Motor neuron (in vitro differentiated cells): ENCODE measurements around the gene LYPD4. TPM values are rescaled to one million over a fixed set of nuclear protein-coding genes. Genes with fewer than 3 reads are reported as not detected.

ENCODE experiments used
- ATAC-seq, 8 experiments: fragments of 200-7000 bp; cut with Tn5 transposase; replicated peaks in 6 of 8; 2 replicates each; pipeline ENCODE4 v1.8.0; 2021; ENCODE audit warnings: mild to moderate bottlenecking in 8 of 8, moderate library complexity in 8 of 8
- H3K27ac ChIP-seq, 2 donors: fragments of 250-450 bp; sonication (Bioruptor Pico); 2 replicates each; pipeline ENCODE4 v1.9.0; 2021; ENCODE audit warnings: antibody characterized with exemption in 2 of 2, mild to moderate bottlenecking in 2 of 2, moderate library complexity in 1 of 2
- H3K4me1 ChIP-seq, 2 donors: fragments of 250-450 bp; sonication (Bioruptor Pico); replicated peaks in 1 of 2; 2 replicates each; pipeline ENCODE4 v1.6.1; 2021; ENCODE audit warnings: antibody characterized with exemption in 2 of 2, mild to moderate bottlenecking in 2 of 2, moderate library complexity in 1 of 2
- H3K4me3 ChIP-seq, 5 donors: fragments of 250-450 bp; sonication (Bioruptor Pico); 2 replicates each; pipeline ENCODE4 v1.9.0; 2021; ENCODE audit warnings: antibody characterized with exemption in 5 of 5, mild to moderate bottlenecking in 5 of 5, moderate library complexity in 4 of 5
- WGBS, 10 experiments: fragments of 450-650 bp; shearing (Covaris generic); methylation state at CpG; one replicate each; pipeline ENCODE4 v1.0.0; 2022; 5-methylcytosine and 5-hydroxymethylcytosine counted together
- in situ Hi-C, 9 experiments: fragments of 400-800 bp; cut with MboI; loops; one replicate each; pipeline ENCODE4 v1.15.0; 2021; ENCODE audit warnings: low sequenced_read_pairs in 9 of 9, low pct_unique_long_range_greater_than_20kb in 2 of 9; ENCODE audit not compliant: unreplicated experiment in 9 of 9
- total RNA-seq, 8 experiments: library from RNA; unstranded; fragments of 300-600 nt; gene quantifications; 2 replicates each; pipeline versions ENCODE4 v1.2.3 to v1.2.4, GENCODE V29; 2022

LYPD4 gene
- total RNA-seq, 8 experiments from 2014 or later: 0.14 to 0.43 (median 0.25) TPM; not detected in 3

- WGBS, 10 experiments: 20 to 83% (median 40%) methylated on average over 1 to 4 of the region's 7 CpGs; no CpG with 5 or more reads in 1 of the 10 experiments
- in situ Hi-C loops: no loop called here
- ATAC-seq: no peak
- Histone ChIP-seq H3K4me1 (no peaks in the 10 kb centered on the region), H3K4me3 (no peak overlapping the region), H3K27ac (no peak overlapping the region)
Measured at GRCh38 chr19:41843371-41843770, 1.1 kb downstream of the LYPD4 start.

- no peak overlapping the region for H3K27ac ChIP-seq
- WGBS, 10 experiments: 0 to 100% (median 11%) methylated on average over 1 to 2 of the region's 2 CpGs; no CpG with 5 or more reads in 4 of the 10 experiments
- H3K4me3 ChIP-seq: no peak overlapping the region
- in situ Hi-C loops: no loop called here
- no peaks in the 10 kb centered on the region for H3K4me1 ChIP-seq
- no peak for ATAC-seq
Measured at GRCh38 chr19:41839211-41839610, 5.3 kb downstream of the LYPD4 start.

GRCh38 chr19:41837981-41838708 lies 6.3 kb downstream of the LYPD4 start:
- WGBS, 10 experiments: 10 to 66% (median 50%) methylated on average over 2 to 7 of the region's 13 CpGs; no CpG with 5 or more reads in 4 of the 10 experiments
- Histone ChIP-seq H3K4me1 (no peaks in the 10 kb centered on the region), H3K27ac (no peak overlapping the region), H3K4me3 (no peak overlapping the region)
- ATAC-seq: no peak
- in situ Hi-C loops: no loop called here

GRCh38 chr19:41821003-41821735 lies 23.3 kb downstream of the LYPD4 start:
- in situ Hi-C loops: no loop called here
- WGBS, 10 experiments: 6 to 52% (median 35%) methylated on average over 3 to 11 of the region's 12 CpGs
- no peak overlapping the region for H3K27ac ChIP-seq
- H3K4me1 ChIP-seq: no peaks in the 10 kb centered on the region
- no peak overlapping the region for H3K4me3 ChIP-seq
- peak in 4 of 8 experiments; percentile 52 to 86 (median 76) for ATAC-seq

GRCh38 chr19:41816761-41817160 lies 27.7 kb downstream of the LYPD4 start:
- in situ Hi-C loops: no loop called here
- no peaks in the 10 kb centered on the region for H3K4me1 ChIP-seq
- no peak overlapping the region for H3K27ac ChIP-seq
- H3K4me3 ChIP-seq: no peak overlapping the region
- ATAC-seq: no peak
- WGBS, 10 experiments: 25 to 84% (median 64%) methylated on average over 1 to 2 of the region's 2 CpGs; no CpG with 5 or more reads in 2 of the 10 experiments

GRCh38 chr19:41815301-41815700 lies 29.2 kb downstream of the LYPD4 start:
- no peak for ATAC-seq
- 0 to 67% (median 21%) methylated on average over 1 to 4 of the region's 4 CpGs; no CpG with 5 or more reads in 1 of the 10 experiments for WGBS, 10 experiments
- in situ Hi-C loops: no loop called here
- Histone ChIP-seq H3K4me1 (no peaks in the 10 kb centered on the region), H3K27ac (no peak overlapping the region), H3K4me3 (no peak overlapping the region)

GRCh38 chr19:41813911-41814310 lies 30.6 kb downstream of the LYPD4 start:
- 0 to 20% (median 3%) methylated on average over 1 to 3 of the region's 4 CpGs; no CpG with 5 or more reads in 6 of the 10 experiments for WGBS, 10 experiments
- H3K4me3 ChIP-seq: no peak overlapping the region
- ATAC-seq: no peak
- no peaks in the 10 kb centered on the region for H3K4me1 ChIP-seq
- in situ Hi-C loops: no loop called here
- no peak overlapping the region for H3K27ac ChIP-seq

GRCh38 chr19:41811981-41812380 lies 32.5 kb downstream of the LYPD4 start:
- no peak overlapping the region for H3K27ac ChIP-seq
- WGBS, 10 experiments: 0 to 14% (median 10%) methylated on average over 1 to 2 of the region's 3 CpGs; no CpG with 5 or more reads in 7 of the 10 experiments
- H3K4me3 ChIP-seq: no peak overlapping the region
- in situ Hi-C loops: no loop called here
- H3K4me1 ChIP-seq: no peaks in the 10 kb centered on the region
- ATAC-seq: no peak

GRCh38 chr19:41811036-41811435 lies 33.4 kb downstream of the LYPD4 start:
- 20 to 60% methylated on average over 1 to 2 of the region's 3 CpGs; no CpG with 5 or more reads in 8 of the 10 experiments for WGBS, 10 experiments
- H3K27ac ChIP-seq: no peak overlapping the region
- ATAC-seq: no peak

GRCh38 chr19:41810301-41810700 lies 34.2 kb downstream of the LYPD4 start:
- no peak overlapping the region for H3K4me3 ChIP-seq
- no peaks in the 10 kb centered on the region for H3K4me1 ChIP-seq
- WGBS, 10 experiments: 0 to 20% methylated on average over 1 of the region's 4 CpGs; no CpG with 5 or more reads in 8 of the 10 experiments
- in situ Hi-C loops: no loop called here
- no peak overlapping the region for H3K27ac ChIP-seq
- ATAC-seq: no peak

More at GRCh38 chr19:41811036-41811435, 33.4 kb downstream of the LYPD4 start:
- H3K4me3 ChIP-seq: no peak overlapping the region
- no peaks in the 10 kb centered on the region for H3K4me1 ChIP-seq
- in situ Hi-C loops: no loop called here

- in situ Hi-C loops: no loop called here
- ATAC-seq: no peak
- H3K27ac ChIP-seq: no peak overlapping the region
- H3K4me1 ChIP-seq: no peaks in the 10 kb centered on the region
- 20 to 100% (median 77%) methylated on average over 1 to 11 of the region's 16 CpGs; no CpG with 5 or more reads in 4 of the 10 experiments for WGBS, 10 experiments
- H3K4me3 ChIP-seq: no peak overlapping the region
Measured at GRCh38 chr19:41808663-41809566, 35.6 kb downstream of the LYPD4 start.

- in situ Hi-C loops: no loop called here
- 20 to 52% (median 30%) methylated on average over 1 to 2 of the region's 3 CpGs; no CpG with 5 or more reads in 5 of the 10 experiments for WGBS, 10 experiments
- no peak for ATAC-seq
- Histone ChIP-seq H3K4me1 (no peaks in the 10 kb centered on the region), H3K4me3 (no peak overlapping the region), H3K27ac (no peak overlapping the region)
Measured at GRCh38 chr19:41807176-41807575, 37.3 kb downstream of the LYPD4 start.
